Neuronal stem cell (in vitro differentiated cells): ENCODE results near the gene NREP. TPM values are rescaled to one million over a fixed set of nuclear protein-coding genes. Genes with fewer than 3 reads are reported as not detected.

Experiments
- DNase-seq: peaks from one replicate; pipeline ENCODE4 v3.0.0-alpha.2; 2013; ENCODE audit warnings: low spot score
- H2AFZ ChIP-seq: one replicate; pipeline ENCODE4 v1.6.1; 2013; ENCODE audit warnings: mild to moderate bottlenecking, low read length, inconsistent platforms
- H2AK5ac ChIP-seq: 2 replicates; pipeline ENCODE4 v1.6.1; 2013; ENCODE audit warnings: low read depth, mild to moderate bottlenecking, inconsistent platforms, low read length, moderate library complexity, mixed read lengths
- H2BK120ac ChIP-seq: 2 replicates; pipeline ENCODE4 v1.6.1; 2013; ENCODE audit warnings: low read depth, mild to moderate bottlenecking, inconsistent platforms, low read length, moderate library complexity, mixed read lengths
- H2BK12ac ChIP-seq: one replicate; pipeline ENCODE4 v1.6.1; 2013; ENCODE audit warnings: low read length, inconsistent platforms
- H2BK15ac ChIP-seq: 2 replicates; pipeline ENCODE4 v1.6.1; 2013; ENCODE audit warnings: mild to moderate bottlenecking, low read length, inconsistent platforms, mixed read lengths
- H2BK5ac ChIP-seq: one replicate; pipeline ENCODE4 v1.6.1; 2013; ENCODE audit warnings: inconsistent platforms, mild to moderate bottlenecking, low read length, moderate library complexity
- H3K14ac ChIP-seq: one replicate; pipeline ENCODE4 v1.6.1; 2013; ENCODE audit warnings: low read length, inconsistent platforms
- H3K18ac ChIP-seq: 2 replicates; pipeline ENCODE4 v1.6.1; 2013; ENCODE audit warnings: low read length, inconsistent platforms
- H3K23ac ChIP-seq: 2 replicates; pipeline ENCODE4 v1.6.1; 2013; ENCODE audit warnings: low read depth, mild to moderate bottlenecking, mixed read lengths, low read length, inconsistent platforms; ENCODE audit not compliant: poor library complexity
- H3K27ac ChIP-seq: replicated peaks from 3 replicates; pipeline ENCODE4 v1.5.1; 2013; ENCODE audit warnings: low read length, inconsistent platforms
- H3K27me3 ChIP-seq, 3 experiments: 2 replicates each; pipeline ENCODE4 v1.6.1; 2013; ENCODE audit warnings: low read length in 3 of 3, mild to moderate bottlenecking in 2 of 3, inconsistent platforms in 1 of 3, low read depth in 1 of 3, mixed read lengths in 1 of 3, moderate library complexity in 1 of 3; ENCODE audit not compliant: control insufficient read depth in 3 of 3, insufficient read depth in 3 of 3
- H3K36me3 ChIP-seq, 2 donors: replicated peaks in 1 of 2; 2 replicates each; pipeline ENCODE4 v1.6.1; 2013; ENCODE audit warnings: low read length in 2 of 2; ENCODE audit not compliant: control insufficient read depth in 2 of 2, insufficient read depth in 2 of 2
- H3K4ac ChIP-seq: 2 replicates; pipeline ENCODE4 v1.6.1; 2013; ENCODE audit warnings: inconsistent platforms, mild to moderate bottlenecking, low read length, moderate library complexity
- H3K4me1 ChIP-seq, 2 donors: 1 replicate in 1 of 2; 2 replicates in 1 of 2; pipeline ENCODE4 v1.6.1; 2013; ENCODE audit warnings: low read length in 2 of 2, low read depth in 1 of 2; ENCODE audit not compliant: control insufficient read depth in 2 of 2, insufficient read depth in 1 of 2
- H3K4me2 ChIP-seq: one replicate; pipeline ENCODE4 v1.6.1; 2013; ENCODE audit warnings: mild to moderate bottlenecking, low read length, inconsistent platforms; ENCODE audit not compliant: insufficient read depth, poor library complexity, severe bottlenecking
- H3K4me3 ChIP-seq, 2 donors: 2 replicates each; pipeline ENCODE4 v1.5.1; 2013; ENCODE audit warnings: low read length in 2 of 2, mild to moderate bottlenecking in 2 of 2, inconsistent platforms in 1 of 2, moderate library complexity in 1 of 2
- H3K79me1 ChIP-seq: one replicate; pipeline ENCODE4 v1.6.1; 2013; ENCODE audit warnings: low read depth, mild to moderate bottlenecking, inconsistent platforms, low read length, moderate library complexity
- H3K9ac ChIP-seq: one replicate; pipeline ENCODE4 v1.6.1; 2013; ENCODE audit warnings: mild to moderate bottlenecking, low read depth, low read length, inconsistent platforms; ENCODE audit not compliant: poor library complexity
- H3K9me3 ChIP-seq, 2 donors: replicated peaks in 1 of 2; 2 replicates each; pipeline versions ENCODE3 to v1.6.1; 2013; ENCODE audit warnings: low read length in 2 of 2, mild to moderate bottlenecking in 2 of 2, inconsistent platforms in 1 of 2, low read depth in 1 of 2, mixed read lengths in 1 of 2, moderate library complexity in 1 of 2; ENCODE audit not compliant: control insufficient read depth in 2 of 2, insufficient read depth in 1 of 2
- H4K8ac ChIP-seq: one replicate; pipeline ENCODE4 v1.6.1; 2013; ENCODE audit warnings: low read depth, mild to moderate bottlenecking, inconsistent platforms, low read length, moderate library complexity
- H4K91ac ChIP-seq: one replicate; pipeline ENCODE4 v1.6.1; 2013; ENCODE audit warnings: low read length, low read depth, mild to moderate bottlenecking, inconsistent platforms; ENCODE audit not compliant: poor library complexity
- WGBS, 2 donors: extraction: QIAGEN DNeasy Blood & Tissue Kit; methylation state at CpG; one replicate each; pipeline ENCODE4 v1.1.7; 2013; ENCODE audit warnings: missing lambda C conversion rate in 2 of 2, mixed read lengths in 1 of 2; ENCODE audit not compliant: insufficient read length in 2 of 2, insufficient replicate concordance in 1 of 2; ENCODE audit errors: extremely low coverage in 2 of 2; 5-methylcytosine and 5-hydroxymethylcytosine counted together
- small RNA-seq: library from polyadenylated mRNA; stranded (forward); fragments of <200 nt; extraction: miRNeasy Mini kit (QIAGEN cat#:217004); gene quantifications from one replicate; pipeline ENCODE3, GENCODE V24; 2013; ENCODE audit not compliant: insufficient read depth

Gene NREP

DNA sequence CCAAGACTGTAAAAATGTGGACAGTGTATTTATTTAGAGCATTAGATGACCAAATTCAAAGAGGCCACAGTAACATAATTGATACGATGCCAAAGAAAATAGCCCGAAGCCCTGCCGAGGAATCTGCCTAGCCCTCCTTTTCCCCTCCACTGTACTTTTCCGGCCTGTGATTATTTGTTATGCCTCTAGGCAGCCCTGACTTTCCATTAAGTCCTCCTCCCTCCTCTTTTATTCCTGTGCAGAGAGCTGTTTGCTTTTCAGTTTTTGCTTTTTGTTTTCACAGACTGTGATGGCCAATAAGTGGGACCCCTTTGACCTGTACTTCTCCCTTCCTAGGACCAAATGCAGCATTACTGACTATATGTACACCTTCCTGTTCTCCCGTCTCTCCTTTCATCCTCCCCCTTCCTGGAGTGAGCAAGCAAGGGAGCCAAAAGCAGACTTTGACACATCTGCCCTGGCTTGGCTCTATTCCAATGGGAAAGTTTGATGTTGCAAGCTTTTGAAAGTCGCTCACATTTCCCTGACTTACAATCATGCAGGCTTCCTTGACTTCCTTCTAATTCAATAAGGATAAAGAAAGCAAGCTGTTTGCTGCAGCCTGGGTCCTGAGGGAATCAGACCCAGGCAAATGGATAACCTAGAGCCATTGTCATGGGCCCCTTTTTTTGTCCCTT lies 76.1 kb downstream of the NREP start:
- Histone ChIP-seq H2BK5ac (no peak overlapping the region), H3K27me3 (no peaks in the 10 kb centered on the region), H3K18ac (no peak overlapping the region), H3K4me1 (peaks cover 3 to 4% of the 10 kb centered on the region in 2 donors), H2BK12ac (no peak overlapping the region), H3K9ac (no peak overlapping the region), H4K91ac (no peak overlapping the region), H2BK120ac (no peak overlapping the region), H3K4me2 (no peak overlapping the region), H3K23ac (no peak overlapping the region), H3K27ac (no peak overlapping the region), H3K4ac (no peak overlapping the region), H3K14ac (no peak overlapping the region), H2BK15ac (no peak overlapping the region), H2AK5ac (no peak overlapping the region), H3K36me3 (no peaks in the 10 kb centered on the region), H3K9me3 (no peaks in the 10 kb centered on the region), H2AFZ (peak overlapping the region; percentile 57), H3K79me1 (no peaks in the 10 kb centered on the region), H3K4me3 (no peak overlapping the region), H4K8ac (no peak overlapping the region)
- no peak for DNase-seq
- no CpG with 5 or more reads among the region's 6 CpGs for WGBS, 2 donors

DNA sequence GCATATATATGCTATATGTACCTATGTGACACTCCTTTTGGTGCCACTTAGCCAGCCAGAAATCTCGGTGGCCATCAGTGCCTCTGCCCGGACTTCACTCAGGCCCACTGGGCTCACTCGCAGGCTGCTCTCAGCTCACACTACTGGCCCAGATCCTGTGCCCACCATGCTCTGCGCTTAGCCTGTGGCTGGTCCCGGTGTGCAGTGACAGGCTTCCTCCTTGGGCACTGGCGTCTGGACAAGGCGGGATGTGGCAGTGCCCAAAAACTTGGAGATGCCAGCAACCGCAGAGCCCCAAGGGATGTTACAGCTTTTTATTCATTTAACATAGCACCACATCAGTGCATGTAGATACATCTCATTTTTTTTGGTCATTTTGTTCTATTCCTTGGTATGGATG lies 77.4 kb downstream of the NREP start:
- no peak overlapping the region for H3K27ac ChIP-seq
- no peak overlapping the region for H2BK5ac ChIP-seq
- no peak overlapping the region for H3K4me2 ChIP-seq
- no peak overlapping the region for H2AK5ac ChIP-seq
- no peak overlapping the region for H2AFZ ChIP-seq
- H3K4me3 ChIP-seq, result no peak overlapping the region
- H3K23ac ChIP-seq, result peak overlapping the region; percentile 83
- H3K4ac ChIP-seq, result no peak overlapping the region
- no peak for DNase-seq
- no peak overlapping the region for H2BK15ac ChIP-seq
- H3K14ac ChIP-seq, result no peak overlapping the region
- H3K9ac ChIP-seq, result peak overlapping the region; percentile 22
- H4K91ac ChIP-seq, result no peak overlapping the region
- H3K27me3 ChIP-seq, result no peaks in the 10 kb centered on the region
- H2BK12ac ChIP-seq, result peak overlapping the region; percentile 65
- H3K4me1 ChIP-seq, result peaks cover 4 to 7% of the 10 kb centered on the region in 2 donors
- H3K79me1 ChIP-seq, result no peaks in the 10 kb centered on the region
- H3K9me3 ChIP-seq, result no peaks in the 10 kb centered on the region
- no CpG with 5 or more reads among the region's 8 CpGs for WGBS, 2 donors
- no peak overlapping the region for H2BK120ac ChIP-seq
- no peak overlapping the region for H4K8ac ChIP-seq
- H3K36me3 ChIP-seq, result no peaks in the 10 kb centered on the region
- H3K18ac ChIP-seq, result peak overlapping the region; percentile 72

Small RNA genes within 50 kb of the gene (small RNA-seq; reads per million reads assigned to genes)
- gene RN7SKP57, result not detected
